GM10248 (cell line): Measurements from ENCODE around the gene IMMP2L.

Experiments used
- CTCF ChIA-PET: fragments of 300-600 bp; sonication (Branson Sonifier 250); formaldehyde crosslinking; extraction: SDS; loops from one replicate; lab custom pipeline; 2021; ENCODE audit warnings: antibody characterized with exemption; lab: Yijun Ruan, JAX
- POLR2A ChIA-PET: fragments of 350-650 bp; sonication (Branson Sonifier 250); formaldehyde crosslinking; extraction: SDS; loops from one replicate; lab custom pipeline; 2020; ENCODE audit warnings: antibody characterized with exemption; lab: Yijun Ruan, JAX
- DNase-seq: peaks from one replicate; pipeline ENCODE4 v3.0.0; 2012; ENCODE audit errors: extremely low spot score
- CTCF ChIP-seq: IDR thresholded peaks from 2 replicates; pipeline ENCODE4 v1.5.1; 2012; ENCODE audit warnings: mild to moderate bottlenecking, low read depth; ENCODE audit errors: extremely low read depth, missing control alignments, control extremely low read depth

IMMP2L gene

GRCh38 chr7:110720626-110721025 lies 841.7 kb downstream of the IMMP2L start:
- no peak for TF ChIP-seq CTCF
- POLR2A ChIA-PET, result no interaction called here
- CTCF ChIA-PET, result no interaction called here
- DNase-seq, result no peak

GRCh38 chr7:110719741-110720140 lies 842.6 kb downstream of the IMMP2L start:
- CTCF ChIA-PET, result no interaction called here
- DNase-seq, result no peak
- POLR2A ChIA-PET, result no interaction called here
- TF ChIP-seq CTCF, result no peak

DNA sequence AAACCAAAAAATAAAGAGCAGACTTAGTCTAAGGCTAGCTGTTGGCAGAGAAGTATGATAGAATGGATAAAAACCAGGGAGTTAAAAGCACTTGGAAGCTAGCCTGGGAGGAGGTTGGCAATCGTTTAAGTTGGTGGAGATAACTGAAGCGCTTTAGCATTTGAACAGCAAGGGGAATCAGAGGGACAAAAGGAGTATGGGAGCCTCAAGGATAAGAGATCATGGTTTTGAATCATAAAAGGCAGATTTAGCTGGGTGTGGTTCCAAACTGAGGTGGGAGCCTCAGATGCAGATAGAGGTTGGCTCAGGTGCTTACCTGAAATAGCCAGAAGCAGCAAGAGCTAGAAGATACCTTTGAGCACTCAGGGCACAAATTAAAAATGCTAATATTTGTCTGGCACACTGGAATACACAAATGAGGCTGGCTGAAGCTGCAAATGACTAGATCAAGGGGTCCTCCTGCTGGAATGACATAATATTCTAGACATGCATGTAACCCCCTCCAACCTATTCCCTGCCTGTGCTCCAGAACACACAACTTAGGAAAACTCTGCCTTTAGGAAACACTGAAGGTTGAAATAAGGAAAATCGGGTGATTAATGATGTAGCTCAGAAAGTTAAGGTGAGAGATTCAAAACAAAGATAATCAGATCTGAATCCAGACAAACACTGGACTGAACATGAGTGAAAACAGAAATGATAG lies 843.6 kb downstream of the IMMP2L start:
- ChIA-PET POLR2A (no interaction called here), CTCF (interaction anchor here (1.1 kb wide), 1 partner anchor 9 kb away, joined by 3 read pairs; no protein-coding TSS in a partner anchor)
- no peak for DNase-seq
- TF ChIP-seq CTCF, result no peak

- no peak for TF ChIP-seq CTCF
- POLR2A ChIA-PET, result no interaction called here
- no peak for DNase-seq
- CTCF ChIA-PET, result no interaction called here
These were observed 858.1 kb downstream of the IMMP2L start for GRCh38 chr7:110704225-110704624.

DNA sequence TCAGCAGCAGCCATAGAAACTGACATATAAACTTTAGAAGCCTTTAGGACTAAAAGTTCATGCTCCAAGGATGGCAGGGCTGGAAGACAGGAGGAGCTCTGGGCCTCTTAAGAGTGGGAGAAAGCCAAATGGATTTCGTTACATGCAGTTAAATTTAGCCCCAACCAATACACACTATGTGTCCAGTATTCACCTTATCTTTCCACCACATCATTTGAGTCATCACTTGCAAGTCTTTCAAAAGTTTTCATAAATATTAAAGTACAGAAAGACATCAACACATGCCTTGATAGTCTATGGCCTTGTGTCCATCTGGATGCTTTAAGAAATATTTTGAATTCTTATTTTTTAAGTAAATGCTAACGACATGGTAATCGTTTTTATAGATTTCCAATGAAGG lies 863.7 kb downstream of the IMMP2L start:
- no peak for TF ChIP-seq CTCF
- no peak for DNase-seq
- CTCF ChIA-PET, result interaction anchor here (1.5 kb wide), 1 partner anchor 13 kb away, joined by 3 read pairs; no protein-coding TSS in a partner anchor
- POLR2A ChIA-PET, result interaction anchor here (0.5 kb wide), 1 partner anchor 1761 kb away, joined by 7 read pairs; no protein-coding TSS in a partner anchor

- DNase-seq, result no peak
- no peak for TF ChIP-seq CTCF
- POLR2A ChIA-PET, result no interaction called here
- CTCF ChIA-PET, result interaction anchor here (1.2 kb wide), 1 partner anchor 14 kb away, joined by 3 read pairs; no protein-coding TSS in a partner anchor
These were observed 868.9 kb downstream of the IMMP2L start for GRCh38 chr7:110693344-110693743.

DNA sequence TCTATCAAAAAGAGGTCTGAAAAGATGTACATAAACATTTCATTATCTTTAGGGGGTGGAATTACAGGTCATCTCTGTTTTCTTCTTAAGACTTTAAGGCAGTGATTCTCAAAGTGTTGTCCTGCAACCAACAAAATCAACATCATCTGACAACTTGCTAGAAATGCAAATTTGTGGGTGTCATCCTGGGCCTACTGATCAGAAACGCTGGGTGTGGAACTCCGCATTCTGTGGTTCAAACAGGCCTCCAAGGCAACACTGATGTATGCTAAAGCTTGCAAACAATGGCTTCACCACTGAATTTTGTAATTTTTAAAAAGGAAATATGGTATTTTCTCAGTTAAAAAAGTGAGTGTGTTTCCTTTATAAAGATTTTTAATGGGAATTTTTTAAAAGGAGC lies 873.4 kb downstream of the IMMP2L start:
- POLR2A ChIA-PET, result no interaction called here
- DNase-seq, result no peak
- no peak for TF ChIP-seq CTCF
- CTCF ChIA-PET, result interaction anchor here (0.9 kb wide), 1 partner anchor 13 kb away, joined by 3 read pairs; no protein-coding TSS in a partner anchor
